Measurements from ENCODE around the gene NR2F1. TPM values are rescaled to one million over a fixed set of nuclear protein-coding genes. Genes with fewer than 3 reads are reported as not detected.

Gene NR2F1
- total RNA-seq, 1 donor from 2014 or later, result 28.7 TPM

DNA sequence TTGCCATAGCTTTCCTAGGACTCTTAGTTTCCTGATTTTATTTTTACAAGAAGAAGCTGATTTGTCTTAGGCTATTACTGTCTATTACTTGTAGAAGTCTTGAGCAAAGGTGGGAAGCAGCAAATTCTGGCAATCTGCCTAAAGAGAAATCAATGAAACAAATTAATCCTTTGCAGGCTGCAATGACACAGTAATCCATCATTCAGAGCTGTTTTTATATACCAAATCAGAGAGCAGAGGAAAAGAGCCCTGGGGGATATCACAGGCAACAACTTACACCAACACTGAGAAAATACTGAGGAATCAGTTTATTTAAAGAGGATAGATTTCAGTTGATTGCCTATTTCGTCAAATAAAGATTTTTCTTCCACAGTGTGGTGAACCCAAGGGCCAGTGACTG is 15.6 kb upstream of the NR2F1 start:
- H3K27ac Mint-ChIP-seq (ENCODE audit: unreplicated experiment), result no peak overlapping the region
- H3K9me3 Mint-ChIP-seq (ENCODE audit: low read depth), result no peaks in the 10 kb centered on the region
- TF ChIP-seq CTCF (IDR thresholded peaks at IDR 0.05), result no peak
- H3K36me3 Mint-ChIP-seq (ENCODE audit: low read depth), result peaks cover 4% of the 10 kb centered on the region
- H3K4me3 Mint-ChIP-seq (ENCODE audit: unreplicated experiment), result no peak overlapping the region
- no peaks in the 10 kb centered on the region for H3K27me3 Mint-ChIP-seq (ENCODE audit: low read depth)
- DNase-seq (ENCODE audit: low spot score), result no peak
- peaks cover 20% of the 10 kb centered on the region for H3K4me1 Mint-ChIP-seq (ENCODE audit: low read depth)

GRCh38 chr5:93569300-93570160 is 13.5 kb upstream of the NR2F1 start:
- no peak for DNase-seq (ENCODE audit: low spot score)

GRCh38 chr5:93570294-93571113 is 12.5 kb upstream of the NR2F1 start:
- H3K27ac Mint-ChIP-seq (ENCODE audit: unreplicated experiment), result no peak overlapping the region
- no peak for DNase-seq (ENCODE audit: low spot score)
- TF ChIP-seq CTCF (IDR thresholded peaks at IDR 0.05), result no peak
- peaks cover 2% of the 10 kb centered on the region for H3K36me3 Mint-ChIP-seq (ENCODE audit: low read depth)
- peaks cover 34% of the 10 kb centered on the region for H3K4me1 Mint-ChIP-seq (ENCODE audit: low read depth)
- no peak overlapping the region for H3K4me3 Mint-ChIP-seq (ENCODE audit: unreplicated experiment)
- H3K9me3 Mint-ChIP-seq (ENCODE audit: low read depth), result no peaks in the 10 kb centered on the region
- H3K27me3 Mint-ChIP-seq (ENCODE audit: low read depth), result no peaks in the 10 kb centered on the region

More at GRCh38 chr5:93569300-93570160, 13.5 kb upstream of the NR2F1 start:
- Mint-ChIP-seq H3K36me3 (ENCODE audit: low read depth) (peaks cover 2% of the 10 kb centered on the region), H3K4me1 (ENCODE audit: low read depth) (peaks cover 28% of the 10 kb centered on the region), H3K27ac (ENCODE audit: unreplicated experiment) (no peak overlapping the region), H3K27me3 (ENCODE audit: low read depth) (no peaks in the 10 kb centered on the region), H3K4me3 (ENCODE audit: unreplicated experiment) (no peak overlapping the region), H3K9me3 (ENCODE audit: low read depth) (no peaks in the 10 kb centered on the region)
- TF ChIP-seq CTCF (IDR thresholded peaks at IDR 0.05), result no peak

GRCh38 chr5:93571114-93571949 is 11.7 kb upstream of the NR2F1 start:
- no peak for DNase-seq (ENCODE audit: low spot score)
- H3K9me3 Mint-ChIP-seq (ENCODE audit: low read depth), result no peaks in the 10 kb centered on the region
- H3K27ac Mint-ChIP-seq (ENCODE audit: unreplicated experiment), result no peak overlapping the region
- peaks cover 2% of the 10 kb centered on the region for H3K36me3 Mint-ChIP-seq (ENCODE audit: low read depth)
- no peak overlapping the region for H3K4me3 Mint-ChIP-seq (ENCODE audit: unreplicated experiment)
- H3K27me3 Mint-ChIP-seq (ENCODE audit: low read depth), result no peaks in the 10 kb centered on the region
- no peak for TF ChIP-seq CTCF (IDR thresholded peaks at IDR 0.05)
- peaks cover 36% of the 10 kb centered on the region for H3K4me1 Mint-ChIP-seq (ENCODE audit: low read depth)
